Ascending aorta (tissue), 2 donors: ENCODE data around the gene CRTC1. TPM values are rescaled to one million over a fixed set of nuclear protein-coding genes. Genes with fewer than 3 reads are reported as not detected.

Experiments used
- DNase-seq, 2 donors: peaks; one replicate each; pipeline ENCODE4 v3.0.0-alpha.2; 2019; ENCODE audit warnings: low spot score in 2 of 2
- H3K27ac ChIP-seq, 2 donors: fragments of 200-600 bp; sonication (generic); one replicate each; pipeline ENCODE4 v1.5.1; 2016 to 2017; ENCODE audit warnings: mild to moderate bottlenecking in 1 of 2
- H3K27me3 ChIP-seq: fragments of 200-600 bp; sonication (generic); one replicate; pipeline ENCODE4 v1.5.1; 2017
- H3K36me3 ChIP-seq, 2 donors: fragments of 200-600 bp; sonication (generic); one replicate each; pipeline ENCODE4 v1.5.1; 2016
- H3K4me1 ChIP-seq, 2 donors: fragments of 200-600 bp; sonication (generic); one replicate each; pipeline ENCODE4 v1.5.1; 2016 to 2017; ENCODE audit warnings: mild to moderate bottlenecking in 1 of 2
- H3K4me3 ChIP-seq, 2 donors: fragments of 200-600 bp; sonication (generic); one replicate each; pipeline ENCODE4 v1.5.1; 2016 to 2017; ENCODE audit warnings: mild to moderate bottlenecking in 1 of 2
- H3K9me3 ChIP-seq, 2 donors: fragments of 200-600 bp; sonication (generic); one replicate each; pipeline ENCODE4 v1.5.1; 2016
- CTCF ChIP-seq, 3 experiments: fragments of 200-600 bp in 2 of 3; fragments of 450-650 bp in 1 of 3; sonication (generic) in 2 of 3; IDR thresholded peaks; one replicate each; pipeline ENCODE4 v1.5.1; 2016 to 2019; ENCODE audit warnings: antibody characterized with exemption in 3 of 3, mild to moderate bottlenecking in 1 of 3, moderate library complexity in 1 of 3
- intact Hi-C: fragments of 100-400 bp; cut with DNase I; formaldehyde crosslinking; loops from one replicate; pipeline ENCODE4 v1.15.1; 2023
- total RNA-seq: library from RNA; depleted of rRNA; stranded (reverse); fragments of >200 nt; gene quantifications from one replicate; pipeline ENCODE4 v1.1.0, GENCODE V29; 2016

Gene CRTC1
- total RNA-seq, 1 donor from 2014 or later, result 10.0 TPM

- Histone ChIP-seq H3K27ac (no peak overlapping the region), H3K27me3 (no peaks in the 10 kb centered on the region), H3K4me3 (no peak overlapping the region), H3K4me1 (peaks cover 11 to 45% of the 10 kb centered on the region in 2 donors), H3K9me3 (no peaks in the 10 kb centered on the region), H3K36me3 (no peaks in the 10 kb centered on the region)
- TF ChIP-seq CTCF (IDR thresholded peaks at IDR 0.05), result no peak
- DNase-seq, result no peak
- intact Hi-C loops, result no loop called here
Observed at GRCh38 chr19:18653853-18654252, 29.6 kb upstream of the CRTC1 start.

GRCh38 chr19:18654469-18654868 lies 29.0 kb upstream of the CRTC1 start:
- Histone ChIP-seq H3K9me3 (no peaks in the 10 kb centered on the region), H3K27me3 (no peaks in the 10 kb centered on the region), H3K4me1 (peaks cover 11 to 45% of the 10 kb centered on the region in 2 donors), H3K27ac (no peak overlapping the region), H3K36me3 (no peaks in the 10 kb centered on the region), H3K4me3 (no peak overlapping the region)
- intact Hi-C loops, result no loop called here
- DNase-seq, result no peak
- TF ChIP-seq CTCF (IDR thresholded peaks at IDR 0.05), result no peak

- H3K9me3 ChIP-seq, result no peaks in the 10 kb centered on the region
- H3K27me3 ChIP-seq, result no peaks in the 10 kb centered on the region
- no peak for TF ChIP-seq CTCF (IDR thresholded peaks at IDR 0.05)
- intact Hi-C loops, result no loop called here
- no peak for DNase-seq
- H3K36me3 ChIP-seq, result no peaks in the 10 kb centered on the region
- H3K4me3 ChIP-seq, result no peak overlapping the region
- peaks cover 16 to 45% of the 10 kb centered on the region in 2 donors for H3K4me1 ChIP-seq
- no peak overlapping the region for H3K27ac ChIP-seq
Observed at GRCh38 chr19:18655173-18655844, 28.2 kb upstream of the CRTC1 start.

- intact Hi-C loops, result no loop called here
- peak overlapping the region; percentile 94 to 95 for H3K27ac ChIP-seq
Observed at GRCh38 chr19:18656337-18657086, 27.0 kb upstream of the CRTC1 start.

More at GRCh38 chr19:18656337-18657086, 27.0 kb upstream of the CRTC1 start:
- H3K36me3 ChIP-seq, result no peaks in the 10 kb centered on the region
- no peak for TF ChIP-seq CTCF (IDR thresholded peaks at IDR 0.05)
- no peaks in the 10 kb centered on the region for H3K27me3 ChIP-seq
- no peak for DNase-seq
- peaks cover 14 to 45% of the 10 kb centered on the region in 2 donors for H3K4me1 ChIP-seq
- no peaks in the 10 kb centered on the region for H3K9me3 ChIP-seq
- no peak overlapping the region for H3K4me3 ChIP-seq
